Measurements from ENCODE around the gene MEIS2.

DNA sequence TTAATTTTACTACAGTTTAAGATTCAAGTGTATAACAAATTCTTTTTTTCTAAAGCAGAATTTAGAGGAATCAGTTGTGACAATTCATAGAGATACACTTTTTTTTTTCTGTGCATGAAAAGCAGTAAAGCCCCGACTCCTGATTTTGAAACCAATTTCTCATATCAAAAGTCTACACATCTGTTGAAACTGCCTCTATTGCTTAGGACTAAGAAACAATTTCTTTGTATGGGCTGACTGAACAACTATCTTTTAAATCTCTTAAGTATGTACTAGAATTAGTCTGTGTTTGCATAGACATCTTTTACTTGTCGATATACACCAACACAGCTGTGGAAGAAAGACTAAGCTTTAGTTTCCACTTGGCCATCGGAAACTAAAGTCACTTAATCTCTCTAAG is 127.6 kb downstream of the MEIS2 start:
- TF ChIP-seq POLR2AphosphoS5 (IDR thresholded peaks at IDR 0.05; ENCODE audit: low read depth, low read length) = no peak
- no peak for TF ChIP-seq TAF1 (IDR thresholded peaks at IDR 0.05; ENCODE audit: borderline replicate concordance, insufficient read depth, low read length)
- no peak for TF ChIP-seq SIN3A (IDR thresholded peaks at IDR 0.05; ENCODE audit: borderline replicate concordance, insufficient read depth, low read length)
- TF ChIP-seq, protein P1, sequence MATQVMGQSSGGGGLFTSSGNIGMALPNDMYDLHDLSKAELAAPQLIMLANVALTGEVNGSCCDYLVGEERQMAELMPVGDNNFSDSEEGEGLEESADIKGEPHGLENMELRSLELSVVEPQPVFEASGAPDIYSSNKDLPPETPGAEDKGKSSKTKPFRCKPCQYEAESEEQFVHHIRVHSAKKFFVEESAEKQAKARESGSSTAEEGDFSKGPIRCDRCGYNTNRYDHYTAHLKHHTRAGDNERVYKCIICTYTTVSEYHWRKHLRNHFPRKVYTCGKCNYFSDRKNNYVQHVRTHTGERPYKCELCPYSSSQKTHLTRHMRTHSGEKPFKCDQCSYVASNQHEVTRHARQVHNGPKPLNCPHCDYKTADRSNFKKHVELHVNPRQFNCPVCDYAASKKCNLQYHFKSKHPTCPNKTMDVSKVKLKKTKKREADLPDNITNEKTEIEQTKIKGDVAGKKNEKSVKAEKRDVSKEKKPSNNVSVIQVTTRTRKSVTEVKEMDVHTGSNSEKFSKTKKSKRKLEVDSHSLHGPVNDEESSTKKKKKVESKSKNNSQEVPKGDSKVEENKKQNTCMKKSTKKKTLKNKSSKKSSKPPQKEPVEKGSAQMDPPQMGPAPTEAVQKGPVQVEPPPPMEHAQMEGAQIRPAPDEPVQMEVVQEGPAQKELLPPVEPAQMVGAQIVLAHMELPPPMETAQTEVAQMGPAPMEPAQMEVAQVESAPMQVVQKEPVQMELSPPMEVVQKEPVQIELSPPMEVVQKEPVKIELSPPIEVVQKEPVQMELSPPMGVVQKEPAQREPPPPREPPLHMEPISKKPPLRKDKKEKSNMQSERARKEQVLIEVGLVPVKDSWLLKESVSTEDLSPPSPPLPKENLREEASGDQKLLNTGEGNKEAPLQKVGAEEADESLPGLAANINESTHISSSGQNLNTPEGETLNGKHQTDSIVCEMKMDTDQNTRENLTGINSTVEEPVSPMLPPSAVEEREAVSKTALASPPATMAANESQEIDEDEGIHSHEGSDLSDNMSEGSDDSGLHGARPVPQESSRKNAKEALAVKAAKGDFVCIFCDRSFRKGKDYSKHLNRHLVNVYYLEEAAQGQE (IDR thresholded peaks at IDR 0.05; ENCODE audit: insufficient read depth in 1 of 2, low read depth in 2 of 2, low read length in 2 of 2) = no peak
- no peak for TF ChIP-seq FOXP2 (optimal IDR thresholded peaks at IDR 0.05; ENCODE audit: borderline replicate concordance, extremely low read depth, extremely low read length, insufficient read depth)
